Measurements from ENCODE around the gene ABO. TPM values are rescaled to one million over a fixed set of nuclear protein-coding genes. Genes with fewer than 3 reads are reported as not detected.
"Not testable (repeated sequence)": the region's sequence is repeated elsewhere in the genome, so short reads cannot be mapped to it uniquely, and the experiment has no call there.

ABO gene
- total and polyA plus RNA-seq, 2 donors (not counting 1 experiment from before 2014, with no cell fraction given) = not detected

GRCh38 chr9:133303266-133304157, 28.5 kb upstream of the ABO start:
- WGBS (ENCODE audit: insufficient coverage) = 91% methylated on average over 15 of the region's 26 CpGs
- CTCF ChIA-PET = no interaction called here
- Mint-ChIP-seq H3K4me3 (no peak overlapping the region), H3K4me1 (no peaks in the 10 kb centered on the region), H3K9me3 (ENCODE audit: insufficient read depth) (no peaks in the 10 kb centered on the region), H3K27ac (no peak overlapping the region), H3K27me3 (peaks cover 10% of the 10 kb centered on the region)
- Histone ChIP-seq H2AFZ (ENCODE audit: insufficient read depth, low read depth, low read length, poor library complexity, severe bottlenecking) (no peak overlapping the region), H3K79me2 (ENCODE audit: control insufficient read depth, insufficient read depth, low read length) (no peaks in the 10 kb centered on the region), H3K36me3 (replicated peaks in 1 of 2; ENCODE audit: control extremely low read depth in 1 of 2, control insufficient read depth in 1 of 2, extremely low read depth in 1 of 2, insufficient read depth in 2 of 2, low read length in 1 of 2) (no peaks in the 10 kb centered on the region), H3K4me2 (replicated peaks; ENCODE audit: low read depth, low read length, poor library complexity, severe bottlenecking) (no peak overlapping the region), H3K9ac (ENCODE audit: low read length) (no peak overlapping the region), H3K27ac (ENCODE audit: low read length in 2 of 2) (no peak overlapping the region), H3K4me3 (ENCODE audit: control extremely low read depth in 1 of 5, extremely low read depth in 1 of 5, insufficient read depth in 1 of 5, low read depth in 2 of 5, low read length in 4 of 5) (no peak overlapping the region), H3K4me1 (ENCODE audit: control insufficient read depth in 2 of 2, insufficient read depth in 2 of 2, low read length in 2 of 2) (no peaks in the 10 kb centered on the region), H4K20me1 (ENCODE audit: control insufficient read depth, insufficient read depth, low read length, poor library complexity, severe bottlenecking) (no peaks in the 10 kb centered on the region), H3K27me3 (replicated peaks in 1 of 4; ENCODE audit: control extremely low read depth in 1 of 4, control insufficient read depth in 3 of 4, insufficient read depth in 4 of 4, low read length in 3 of 4) (no peaks in the 10 kb centered on the region), H3K9me3 (ENCODE audit: control extremely low read depth in 1 of 3, control insufficient read depth in 2 of 3, insufficient read depth in 1 of 3, low read length in 2 of 3) (no peaks in the 10 kb centered on the region)
- TF ChIP-seq EZH2 (IDR thresholded peaks at IDR 0.05; ENCODE audit: borderline replicate concordance, insufficient read depth, low read depth, low read length, poor library complexity, severe bottlenecking) = no peak
- ATAC-seq (ENCODE audit: low read depth) (no peak), DNase-seq (no peak)
- POLR2A ChIA-PET = no interaction called here
- intact Hi-C loops (cut with micrococcal nuclease) = no loop called here

- ChIA-PET POLR2A (no interaction called here), CTCF (no interaction called here)
- no peaks in the 10 kb centered on the region for H3K79me2 ChIP-seq (ENCODE audit: control insufficient read depth, insufficient read depth, low read length)
- Mint-ChIP-seq H3K27me3 (peaks cover 12% of the 10 kb centered on the region), H3K9me3 (ENCODE audit: insufficient read depth) (no peaks in the 10 kb centered on the region), H3K4me1 (no peaks in the 10 kb centered on the region), H3K27ac (no peak overlapping the region), H3K4me3 (no peak overlapping the region)
- no peak overlapping the region for H2AFZ ChIP-seq (ENCODE audit: insufficient read depth, low read depth, low read length, poor library complexity, severe bottlenecking)
- no peak overlapping the region for H3K4me2 ChIP-seq (replicated peaks; ENCODE audit: low read depth, low read length, poor library complexity, severe bottlenecking)
- H3K9me3 ChIP-seq (ENCODE audit: control extremely low read depth in 1 of 3, control insufficient read depth in 2 of 3, insufficient read depth in 1 of 3, low read length in 2 of 3) = no peaks in the 10 kb centered on the region
- no peak overlapping the region for H3K4me3 ChIP-seq (ENCODE audit: control extremely low read depth in 1 of 5, extremely low read depth in 1 of 5, insufficient read depth in 1 of 5, low read depth in 2 of 5, low read length in 4 of 5)
- DNase-seq (no peak), ATAC-seq (ENCODE audit: low read depth) (no peak)
- no peaks in the 10 kb centered on the region for H3K27me3 ChIP-seq (replicated peaks in 1 of 4; ENCODE audit: control extremely low read depth in 1 of 4, control insufficient read depth in 3 of 4, insufficient read depth in 4 of 4, low read length in 3 of 4)
- no peaks in the 10 kb centered on the region for H4K20me1 ChIP-seq (ENCODE audit: control insufficient read depth, insufficient read depth, low read length, poor library complexity, severe bottlenecking)
- TF ChIP-seq CTCF (IDR thresholded peaks at IDR 0.05) = no peak
- no peak for TF ChIP-seq EZH2 (IDR thresholded peaks at IDR 0.05; ENCODE audit: borderline replicate concordance, insufficient read depth, low read depth, low read length, poor library complexity, severe bottlenecking)
- 95% methylated on average over 13 of the region's 13 CpGs for WGBS (ENCODE audit: insufficient coverage)
- H3K36me3 ChIP-seq (replicated peaks in 1 of 2; ENCODE audit: control extremely low read depth in 1 of 2, control insufficient read depth in 1 of 2, extremely low read depth in 1 of 2, insufficient read depth in 2 of 2, low read length in 1 of 2) = no peaks in the 10 kb centered on the region
- intact Hi-C loops (cut with micrococcal nuclease) = no loop called here
- H3K27ac ChIP-seq (ENCODE audit: low read length in 2 of 2) = no peak overlapping the region
- H3K4me1 ChIP-seq (ENCODE audit: control insufficient read depth in 2 of 2, insufficient read depth in 2 of 2, low read length in 2 of 2) = no peaks in the 10 kb centered on the region
- no peak overlapping the region for H3K9ac ChIP-seq (ENCODE audit: low read length)
Observed at GRCh38 chr9:133301253-133302230, 26.5 kb upstream of the ABO start.

GRCh38 chr9:133299996-133300395, 25.0 kb upstream of the ABO start:
- ATAC-seq (ENCODE audit: low read depth) = not testable (repeated sequence)

More at GRCh38 chr9:133299996-133300395, 25.0 kb upstream of the ABO start:
- H3K27ac ChIP-seq (ENCODE audit: low read length in 2 of 2); H3K4me1 Mint-ChIP-seq; H3K4me1 ChIP-seq (ENCODE audit: control insufficient read depth in 2 of 2, insufficient read depth in 2 of 2, low read length in 2 of 2); H3K79me2 ChIP-seq (ENCODE audit: control insufficient read depth, insufficient read depth, low read length); DNase-seq; CTCF ChIA-PET; H3K9me3 Mint-ChIP-seq (ENCODE audit: insufficient read depth); H3K27me3 Mint-ChIP-seq; H3K27me3 ChIP-seq (replicated peaks in 1 of 4; ENCODE audit: control extremely low read depth in 1 of 4, control insufficient read depth in 3 of 4, insufficient read depth in 4 of 4, low read length in 3 of 4); H3K9ac ChIP-seq (ENCODE audit: low read length); POLR2A ChIA-PET; H3K4me2 ChIP-seq (replicated peaks; ENCODE audit: low read depth, low read length, poor library complexity, severe bottlenecking); H2AFZ ChIP-seq (ENCODE audit: insufficient read depth, low read depth, low read length, poor library complexity, severe bottlenecking); H4K20me1 ChIP-seq (ENCODE audit: control insufficient read depth, insufficient read depth, low read length, poor library complexity, severe bottlenecking); H3K27ac Mint-ChIP-seq; H3K4me3 Mint-ChIP-seq; H3K9me3 ChIP-seq (ENCODE audit: control extremely low read depth in 1 of 3, control insufficient read depth in 2 of 3, insufficient read depth in 1 of 3, low read length in 2 of 3); H3K4me3 ChIP-seq (ENCODE audit: control extremely low read depth in 1 of 5, extremely low read depth in 1 of 5, insufficient read depth in 1 of 5, low read depth in 2 of 5, low read length in 4 of 5); intact Hi-C loops (cut with micrococcal nuclease); H3K36me3 ChIP-seq (replicated peaks in 1 of 2; ENCODE audit: control extremely low read depth in 1 of 2, control insufficient read depth in 1 of 2, extremely low read depth in 1 of 2, insufficient read depth in 2 of 2, low read length in 1 of 2): not testable (repeated sequence)
- 94% methylated on average over 2 of the region's 16 CpGs for WGBS (ENCODE audit: insufficient coverage)

Measured in B cell (primary cell).